MM.1S (cell line): Measurements from ENCODE around the gene DAB2IP.

ENCODE experiments used
- DNase-seq: peaks from one replicate; pipeline ENCODE4 v3.0.0-alpha.2; 2015
- H2AFZ ChIP-seq: fragments of 300-600 bp; sonication (generic); 2 replicates; pipeline ENCODE4 v1.6.0; 2016; ENCODE audit warnings: antibody characterized with exemption, low read length
- H3F3A ChIP-seq: fragments of 300-600 bp; sonication (generic); 2 replicates; pipeline ENCODE4 v1.6.1; 2016; ENCODE audit warnings: mild to moderate bottlenecking, antibody characterized with exemption, low read length, moderate library complexity, mixed read lengths; ENCODE audit not compliant: insufficient read depth
- H3K27ac ChIP-seq: fragments of 300-600 bp; sonication (generic); 2 replicates; pipeline ENCODE4 v1.5.1; 2016; ENCODE audit warnings: mild to moderate bottlenecking, low read length
- H3K27me3 ChIP-seq: fragments of 300-600 bp; sonication (generic); replicated peaks from 2 replicates; pipeline ENCODE4 v1.6.0; 2016; ENCODE audit warnings: low read length; ENCODE audit not compliant: insufficient read depth
- H3K36me3 ChIP-seq: fragments of 300-600 bp; sonication (generic); replicated peaks from 2 replicates; pipeline ENCODE4 v1.6.1; 2016; ENCODE audit warnings: mild to moderate bottlenecking, low read length, mixed read lengths; ENCODE audit not compliant: insufficient read depth
- H3K4me1 ChIP-seq: fragments of 300-600 bp; sonication (generic); 2 replicates; pipeline ENCODE4 v1.6.1; 2016; ENCODE audit warnings: low read length, mixed read lengths
- H3K4me2 ChIP-seq: fragments of 300-600 bp; sonication (generic); 2 replicates; pipeline ENCODE4 v1.6.0; 2016; ENCODE audit warnings: low read depth, low read length
- H3K4me3 ChIP-seq: fragments of 300-600 bp; sonication (generic); 2 replicates; pipeline ENCODE4 v1.5.1; 2016; ENCODE audit warnings: low read length, mixed read lengths
- H3K79me2 ChIP-seq: fragments of 300-600 bp; sonication (generic); 2 replicates; pipeline ENCODE4 v1.6.1; 2016; ENCODE audit warnings: mixed run types, low read length, mixed read lengths
- H3K9ac ChIP-seq: fragments of 300-600 bp; sonication (generic); 2 replicates; pipeline ENCODE4 v1.6.1; 2016; ENCODE audit warnings: low read length, mixed read lengths
- H3K9me2 ChIP-seq: fragments of 300-600 bp; sonication (generic); replicated peaks from 2 replicates; pipeline ENCODE4 v1.6.1; 2016; ENCODE audit warnings: mild to moderate bottlenecking, low read length, mixed read lengths; ENCODE audit not compliant: insufficient read depth
- H3K9me3 ChIP-seq: fragments of 300-600 bp; sonication (generic); replicated peaks from 2 replicates; pipeline ENCODE4 v1.6.1; 2016; ENCODE audit warnings: mild to moderate bottlenecking, low read length, mixed read lengths; ENCODE audit not compliant: insufficient read depth
- H4K20me1 ChIP-seq: fragments of 300-600 bp; sonication (generic); 2 replicates; pipeline ENCODE4 v1.6.1; 2016; ENCODE audit warnings: mild to moderate bottlenecking, low read length, moderate library complexity, mixed read lengths; ENCODE audit not compliant: insufficient read depth
- CTCF ChIP-seq: fragments of 300-600 bp; sonication (generic); IDR thresholded peaks from 2 replicates; pipeline ENCODE4 v1.5.1; 2016; ENCODE audit warnings: antibody characterized with exemption, low read length, mixed read lengths
- EZH2 ChIP-seq: fragments of 300-600 bp; sonication (generic); optimal IDR thresholded peaks from 2 replicates; pipeline ENCODE3; 2017; ENCODE audit warnings: low read depth, mild to moderate bottlenecking, antibody characterized with exemption, low read length, mixed read lengths
- EZH2phosphoT487 ChIP-seq: fragments of 300-600 bp; sonication (generic); IDR thresholded peaks from 2 replicates; pipeline ENCODE4 v1.6.1; 2018; ENCODE audit warnings: antibody characterized with exemption, low read length

DAB2IP gene

GRCh38 chr9:121707477-121708424, 56.3 kb downstream of the DAB2IP start:
- no peaks in the 10 kb centered on the region for H3K79me2 ChIP-seq
- peak overlapping the region; percentile 92 for H3K4me2 ChIP-seq
- H3K27me3 ChIP-seq, result no peaks in the 10 kb centered on the region
- H4K20me1 ChIP-seq, result no peaks in the 10 kb centered on the region
- H3K9me2 ChIP-seq, result no peaks in the 10 kb centered on the region
- peak; percentile 89 for DNase-seq
- peaks cover 14% of the 10 kb centered on the region for H3F3A ChIP-seq
- H3K36me3 ChIP-seq, result no peaks in the 10 kb centered on the region
- H3K9me3 ChIP-seq, result no peaks in the 10 kb centered on the region
- TF ChIP-seq EZH2phosphoT487 (no peak), CTCF (no peak)
- peak overlapping the region; percentile 30; the same call in 1 of the 2 replicates for H3K9ac ChIP-seq
- H3K4me1 ChIP-seq, result peaks cover 29% of the 10 kb centered on the region
- peak overlapping the region; percentile 87 for H3K27ac ChIP-seq
- H3K4me3 ChIP-seq, result peak overlapping the region; percentile 32; the same call in 1 of the 2 replicates
- H2AFZ ChIP-seq, result peak overlapping the region; percentile 72

GRCh38 chr9:121708768-121709488, 57.5 kb downstream of the DAB2IP start:
- H3F3A ChIP-seq, result peaks cover 14% of the 10 kb centered on the region
- no peak overlapping the region for H2AFZ ChIP-seq
- no peaks in the 10 kb centered on the region for H3K36me3 ChIP-seq
- peak overlapping the region; percentile 87 for H3K27ac ChIP-seq
- no peak for DNase-seq
- no peak for TF ChIP-seq EZH2phosphoT487
- TF ChIP-seq CTCF, result no peak
- TF ChIP-seq EZH2, result no peak
- H3K9me2 ChIP-seq, result no peaks in the 10 kb centered on the region
- 0 out of 2 replicates have a peak overlapping the region, but pooled peaks have one; percentile 23 for H3K4me3 ChIP-seq
- H3K9me3 ChIP-seq, result no peaks in the 10 kb centered on the region
- H3K9ac ChIP-seq, result peak overlapping the region; percentile 28; the same call in 1 of the 2 replicates
- H3K79me2 ChIP-seq, result no peaks in the 10 kb centered on the region
- H3K27me3 ChIP-seq, result no peaks in the 10 kb centered on the region
- H4K20me1 ChIP-seq, result no peaks in the 10 kb centered on the region
- peak overlapping the region; percentile 92 for H3K4me2 ChIP-seq
- H3K4me1 ChIP-seq, result peaks cover 29% of the 10 kb centered on the region

- Histone ChIP-seq H2AFZ (no peak overlapping the region), H3K9ac (no peak overlapping the region), H3K27ac (no peak overlapping the region), H3K4me3 (no peak overlapping the region), H3K4me1 (peaks cover 29% of the 10 kb centered on the region), H4K20me1 (no peaks in the 10 kb centered on the region), H3K36me3 (no peaks in the 10 kb centered on the region), H3K79me2 (no peaks in the 10 kb centered on the region), H3K27me3 (no peaks in the 10 kb centered on the region), H3K9me3 (no peaks in the 10 kb centered on the region), H3K4me2 (no peak overlapping the region), H3K9me2 (no peaks in the 10 kb centered on the region), H3F3A (peaks cover 14% of the 10 kb centered on the region)
- DNase-seq, result no peak
- TF ChIP-seq EZH2 (no peak), CTCF (no peak), EZH2phosphoT487 (no peak)
Observed at GRCh38 chr9:121709798-121710197, 58.4 kb downstream of the DAB2IP start.
